GF-D8 (cell line): ENCODE results near the gene RALGAPA2.

ENCODE experiments used
- DNase-seq: peaks from one replicate; lab custom pipeline; 2025; lab: John Stamatoyannopoulos, UW

Gene RALGAPA2

DNA sequence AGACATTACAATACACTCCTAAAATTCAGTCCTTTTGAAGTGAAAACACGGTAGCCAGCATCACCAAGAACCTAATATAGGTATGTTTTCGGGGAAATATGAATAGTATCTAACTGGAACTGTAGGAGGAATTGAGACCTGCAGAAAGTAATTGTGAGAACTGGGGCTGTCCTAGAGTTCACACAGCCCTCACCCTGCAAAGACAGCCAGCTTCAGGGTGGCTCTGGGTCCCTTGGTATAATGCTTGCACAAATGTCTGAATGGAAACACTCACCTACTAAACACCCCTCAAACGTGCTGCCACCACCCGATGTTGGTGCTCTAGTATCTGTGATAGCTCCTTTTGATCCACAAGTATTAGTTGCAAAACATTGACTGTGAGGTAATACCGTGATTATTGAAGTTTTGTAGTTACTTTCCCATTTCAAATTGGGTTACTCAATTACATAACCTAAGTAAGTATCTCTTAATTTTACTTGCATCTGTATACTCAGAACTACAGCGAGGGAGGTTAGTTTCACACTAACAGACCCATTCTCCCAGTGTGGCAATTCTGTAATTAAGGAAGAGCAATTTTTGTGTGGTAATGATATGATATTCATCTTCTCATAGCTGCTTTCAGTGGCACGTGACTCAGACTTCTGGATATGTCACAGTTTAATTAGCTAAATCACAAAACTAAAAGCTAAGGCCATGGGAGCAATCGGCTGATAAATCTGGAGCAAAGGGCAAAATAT is 215.0 kb downstream of the RALGAPA2 start:
- DNase-seq: no peak

DNA sequence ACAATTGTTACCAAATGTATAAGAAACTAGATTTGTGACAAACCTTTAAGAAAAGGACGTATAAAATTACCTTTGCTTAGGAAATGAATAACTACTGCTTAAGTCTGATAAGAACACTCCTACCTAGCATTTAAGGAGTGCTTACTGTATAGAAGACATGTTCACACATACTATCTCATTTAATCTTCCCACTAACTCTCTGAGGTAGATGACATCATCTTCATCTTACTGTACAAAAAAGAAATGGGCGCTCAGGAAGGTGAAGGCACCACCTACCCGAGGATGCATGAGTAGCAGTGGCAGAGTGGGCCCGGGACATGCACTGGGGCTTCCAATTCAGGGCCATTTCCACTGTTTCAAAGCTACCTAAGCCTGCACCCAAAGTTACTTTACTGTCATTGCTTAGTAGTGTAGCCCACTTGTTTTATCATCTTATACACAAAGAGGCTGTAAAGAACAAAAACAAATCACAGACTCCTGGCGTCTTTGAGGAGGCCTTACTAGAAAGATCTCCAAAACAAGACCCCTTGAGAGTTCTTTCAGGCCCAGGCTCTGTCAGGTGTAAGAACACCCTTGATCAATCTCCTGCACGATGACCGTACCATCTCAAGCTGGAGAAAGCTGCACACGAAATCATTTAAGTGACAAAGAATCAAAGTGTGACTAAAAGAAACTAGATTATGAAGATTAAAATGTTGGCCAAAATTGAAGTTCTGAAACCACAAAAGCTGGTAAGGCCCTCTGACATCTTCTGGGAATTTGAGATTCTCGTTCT is 216.5 kb downstream of the RALGAPA2 start:
- no peak for DNase-seq

DNA sequence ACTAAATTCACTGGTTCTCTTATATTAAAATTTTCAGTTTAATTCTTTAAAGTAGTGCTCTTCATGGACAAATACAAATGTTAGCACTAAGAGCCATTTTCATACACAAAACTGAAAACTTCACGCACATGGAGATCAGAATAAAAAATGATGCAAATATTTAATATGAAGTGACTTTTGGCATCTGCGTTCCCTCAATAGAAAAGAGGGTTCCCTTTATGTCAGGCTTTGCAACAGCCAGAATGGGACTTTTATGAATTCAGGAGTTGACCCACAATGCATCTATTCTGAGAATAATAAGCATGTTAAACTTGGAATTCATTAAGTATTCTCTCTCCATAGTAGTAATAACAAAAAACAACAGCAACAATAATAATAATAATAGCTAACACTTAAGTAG is 218.7 kb downstream of the RALGAPA2 start:
- DNase-seq: no peak

DNA sequence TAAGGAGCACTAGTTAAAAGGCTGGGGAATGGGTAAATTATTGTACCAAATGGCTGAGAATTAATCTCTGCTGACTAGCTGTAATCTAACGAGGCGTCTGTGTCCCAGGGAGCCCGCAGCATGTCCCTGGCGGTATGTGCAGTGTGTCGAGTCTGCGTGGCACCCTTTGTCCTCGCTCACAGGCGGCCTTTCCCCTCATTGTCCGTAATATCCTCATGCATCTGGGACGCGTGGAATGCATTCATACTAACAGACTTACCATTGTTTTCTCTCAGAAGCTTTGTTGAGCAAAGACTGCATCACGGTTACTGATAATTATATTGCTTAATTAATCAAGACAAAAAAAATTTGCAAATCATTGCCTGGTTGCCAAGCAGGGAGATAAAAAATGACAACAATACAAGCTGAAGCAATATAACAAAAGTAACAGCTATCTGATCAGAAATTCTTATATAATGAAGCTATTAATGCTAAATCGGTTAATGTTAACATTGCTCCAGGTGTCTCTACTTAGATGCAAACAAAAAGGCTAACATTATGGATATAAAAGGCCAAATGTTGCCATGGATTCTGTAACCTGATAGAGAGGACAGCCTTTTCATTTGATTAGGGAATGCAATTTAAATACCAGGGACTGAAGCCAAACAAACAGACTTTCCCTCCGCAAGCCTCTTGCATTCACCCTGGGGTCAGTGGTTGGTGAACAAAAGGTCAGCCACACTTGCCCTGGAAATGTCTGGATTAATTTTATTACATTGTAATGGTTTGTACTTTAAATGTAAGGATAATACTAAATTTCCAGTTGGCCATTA is 219.7 kb downstream of the RALGAPA2 start:
- DNase-seq: no peak

DNA sequence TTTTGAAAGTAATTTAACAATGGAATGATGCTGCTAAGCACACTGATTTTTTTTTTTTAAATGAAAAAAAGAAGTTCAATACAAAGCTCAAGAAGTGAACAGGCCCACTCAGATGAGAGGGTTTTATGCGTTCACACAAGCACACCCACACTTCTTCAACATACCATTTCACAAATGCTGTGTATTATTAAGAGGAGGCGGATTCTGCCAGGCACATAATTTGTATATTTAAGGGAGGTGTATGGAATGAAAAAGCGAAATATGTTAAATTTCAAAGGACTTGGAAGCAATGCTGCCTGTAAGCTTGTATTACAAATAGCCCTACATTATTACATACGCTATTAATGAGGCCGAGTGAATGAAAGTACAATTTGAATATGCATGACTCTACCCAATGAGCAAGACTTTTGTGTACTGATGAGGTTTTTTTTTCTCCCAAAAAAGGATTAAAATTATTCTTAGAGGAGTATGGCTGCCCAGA is 220.6 kb downstream of the RALGAPA2 start:
- DNase-seq: no peak

DNA sequence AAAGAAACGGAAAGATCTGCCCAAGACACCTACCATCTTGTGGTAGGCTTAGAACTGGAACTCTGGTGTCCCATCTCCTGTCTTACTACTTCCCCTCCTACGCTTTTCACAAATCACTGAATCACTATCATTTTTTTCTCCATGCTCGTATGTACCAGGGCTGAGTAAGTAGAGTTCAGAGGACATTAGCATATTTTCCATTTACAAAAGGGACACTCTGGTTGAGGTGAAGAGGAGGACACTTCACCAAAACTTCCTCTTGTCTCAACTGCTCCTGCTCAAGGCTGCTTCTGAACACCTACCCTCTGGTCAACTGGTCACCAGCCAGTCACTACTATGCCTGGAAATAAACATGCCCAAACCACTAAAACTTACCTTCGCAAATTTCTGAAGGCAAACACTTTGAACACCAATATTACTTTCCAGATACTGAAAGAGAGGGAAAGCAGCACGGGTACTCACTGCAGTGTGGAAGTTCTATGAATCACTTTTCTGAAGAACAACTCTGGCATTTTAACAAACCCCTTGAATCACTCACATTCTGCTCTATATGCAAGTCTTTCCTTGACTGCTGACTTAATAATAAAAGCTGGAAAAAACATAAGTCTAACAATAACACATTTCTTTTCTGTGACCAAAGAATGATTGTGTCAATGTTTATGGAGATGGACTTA is 221.2 kb downstream of the RALGAPA2 start:
- DNase-seq: no peak

DNA sequence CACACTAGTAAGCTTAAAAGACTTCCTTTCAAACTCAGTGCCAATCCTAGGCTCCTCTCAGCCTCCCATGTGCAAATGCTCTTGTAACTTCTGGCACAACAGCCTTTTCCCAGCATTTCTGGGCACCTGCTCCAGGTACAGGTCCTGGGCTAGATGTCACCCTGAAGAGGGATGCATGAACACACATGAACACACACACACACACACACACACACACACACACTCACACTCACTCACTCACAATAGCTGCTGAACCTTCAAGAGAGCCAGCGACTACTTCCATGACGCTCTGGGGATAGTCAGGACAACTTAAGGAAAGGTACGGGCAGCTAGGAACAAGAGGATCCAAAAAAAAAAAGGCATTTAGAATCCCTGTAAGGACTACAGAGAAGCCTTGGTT is 221.8 kb downstream of the RALGAPA2 start:
- DNase-seq: no peak

DNA sequence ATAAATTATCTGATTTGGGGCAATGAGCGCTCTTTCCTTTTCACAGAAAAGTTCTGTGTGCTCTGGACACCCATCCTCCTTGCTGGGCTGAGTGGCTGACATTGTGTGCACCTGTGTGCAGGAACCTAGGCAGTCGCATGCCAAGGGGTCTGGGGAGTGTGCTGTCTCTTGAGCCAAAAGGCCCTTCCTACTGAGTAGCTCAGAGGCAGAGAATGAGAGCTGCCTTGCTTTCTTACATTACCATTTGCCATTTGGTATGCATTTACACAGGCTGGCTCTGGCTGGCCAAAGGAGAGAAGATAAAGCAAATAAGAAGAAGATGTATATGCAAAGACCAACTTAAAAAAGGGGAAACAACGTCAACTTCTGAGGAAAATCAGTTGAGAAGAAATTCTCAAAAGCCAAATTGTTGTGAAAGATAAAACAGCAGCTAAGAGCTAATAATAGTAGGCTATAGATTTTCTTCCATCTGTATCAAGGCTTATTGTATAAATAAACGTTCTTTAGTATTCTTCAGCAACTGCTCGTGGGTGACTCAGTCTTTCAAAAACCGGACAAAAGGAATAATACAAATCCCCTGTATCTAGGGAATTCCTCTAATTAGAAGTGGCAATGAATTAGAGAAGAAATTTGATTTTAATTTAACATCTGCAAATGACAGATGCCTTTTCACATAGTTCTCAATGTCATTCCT is 222.6 kb downstream of the RALGAPA2 start:
- no peak for DNase-seq

DNA sequence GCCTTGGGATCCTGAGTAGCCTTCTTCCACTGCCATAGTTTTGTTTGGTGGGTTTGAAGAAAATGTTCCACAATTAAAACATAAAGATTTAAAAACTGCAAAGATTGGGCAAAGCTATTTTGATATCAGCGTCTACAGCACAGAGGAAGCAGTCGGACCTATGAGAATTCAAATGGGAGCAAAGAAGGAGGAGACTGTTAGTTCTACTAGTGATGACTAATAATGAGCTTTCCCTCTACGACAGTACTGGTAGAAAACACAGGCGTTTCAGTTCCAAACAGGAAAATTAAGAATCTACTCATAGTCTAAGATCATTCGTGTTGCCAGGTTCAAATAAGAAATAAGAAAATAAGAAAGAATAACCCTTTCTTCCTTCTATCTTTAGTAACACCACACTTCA is 223.4 kb downstream of the RALGAPA2 start:
- DNase-seq: no peak

DNA sequence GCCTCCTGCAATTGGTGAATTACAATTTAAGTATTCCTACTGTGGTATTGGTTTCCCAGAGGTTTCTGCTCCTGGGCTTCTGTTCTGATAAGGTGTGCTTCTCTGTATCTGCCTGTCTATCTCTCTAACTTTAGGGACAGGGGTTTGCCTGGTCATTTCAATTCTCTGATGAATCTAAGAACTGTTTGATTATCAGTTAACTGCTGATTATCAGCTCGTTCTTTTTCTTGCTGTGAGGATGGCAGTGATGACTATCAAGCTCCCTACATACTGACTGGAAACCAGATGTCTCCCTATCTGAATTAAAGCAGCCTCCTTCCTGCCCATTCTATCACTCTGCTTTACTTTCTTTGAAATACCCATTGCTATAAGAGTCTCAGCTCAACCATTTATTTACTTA is 224.1 kb downstream of the RALGAPA2 start:
- DNase-seq: no peak

DNA sequence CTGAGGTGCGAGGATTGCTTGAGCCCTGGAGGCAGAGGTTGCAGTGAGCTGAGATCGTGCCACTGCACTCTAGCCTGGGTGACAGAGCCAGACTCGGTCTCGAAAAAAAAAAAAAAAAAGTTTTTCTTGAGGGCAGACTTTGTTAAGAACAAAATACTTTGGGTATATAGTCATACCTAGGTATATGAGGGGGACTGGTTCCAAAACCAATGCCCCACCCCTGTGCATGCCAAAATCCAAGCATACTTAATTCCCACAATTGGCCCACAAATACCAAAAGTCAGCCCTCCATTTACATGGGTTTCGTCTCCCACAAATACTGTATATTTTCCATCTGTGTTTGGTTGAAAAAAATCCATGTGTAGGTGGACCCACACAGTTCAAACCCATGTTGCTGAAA is 224.6 kb downstream of the RALGAPA2 start:
- DNase-seq: no peak

DNA sequence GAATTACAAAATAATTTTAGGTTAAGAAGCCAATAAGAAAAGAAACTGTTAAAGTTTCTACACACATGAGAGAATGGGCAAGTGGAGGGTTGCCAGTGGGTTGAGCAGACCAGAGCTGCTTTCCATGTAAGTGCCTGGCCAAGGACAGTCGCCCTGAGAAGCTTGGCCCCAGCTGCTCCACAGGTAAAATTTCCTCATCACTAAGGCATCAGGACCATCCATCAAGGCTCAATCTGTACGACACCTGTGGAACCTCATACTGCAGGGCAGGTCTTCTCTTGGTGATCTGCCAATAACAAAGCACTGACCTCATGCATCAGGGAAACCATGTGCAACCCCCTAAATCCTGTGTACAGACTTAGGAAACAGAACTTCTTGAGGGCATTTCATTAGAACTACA is 229.1 kb downstream of the RALGAPA2 start:
- DNase-seq: no peak

DNA sequence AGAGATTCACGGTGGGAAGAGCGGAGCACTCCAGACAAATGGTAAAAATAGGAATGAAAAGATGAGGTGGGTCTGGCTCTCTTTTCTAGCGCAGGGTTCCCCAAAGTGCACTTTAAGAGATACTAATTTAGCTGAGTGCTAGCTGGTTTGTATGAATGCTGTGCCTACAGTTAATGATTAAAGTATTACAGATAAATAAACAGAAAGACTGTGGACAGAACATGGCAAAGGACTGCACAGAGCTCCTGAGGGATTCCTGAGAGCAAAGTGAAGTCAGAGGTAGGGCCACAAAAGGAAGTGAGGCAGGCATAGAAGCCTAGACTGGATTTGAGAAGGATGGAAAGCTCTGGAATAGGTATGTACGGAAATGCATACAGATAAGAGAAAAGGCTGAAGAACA is 230.0 kb downstream of the RALGAPA2 start:
- no peak for DNase-seq

DNA sequence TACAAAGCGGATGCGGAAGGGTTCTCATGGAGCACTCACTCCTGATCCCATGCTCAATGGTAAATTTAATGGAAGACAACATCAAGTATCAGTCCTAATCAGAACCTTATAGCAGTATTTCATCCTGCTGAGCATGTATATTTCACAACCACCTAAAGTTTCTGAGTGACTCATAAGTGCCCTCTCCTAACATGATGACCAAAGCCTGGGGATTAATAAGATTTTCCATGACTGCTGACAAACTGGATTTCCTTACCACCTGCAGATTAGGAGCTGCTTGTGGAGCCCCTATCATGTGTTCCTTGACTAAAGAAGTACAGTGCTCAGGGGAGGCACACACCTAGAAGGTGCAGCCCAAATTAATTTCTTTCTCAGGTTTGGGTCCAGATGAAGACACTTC is 231.8 kb downstream of the RALGAPA2 start:
- no peak for DNase-seq

DNA sequence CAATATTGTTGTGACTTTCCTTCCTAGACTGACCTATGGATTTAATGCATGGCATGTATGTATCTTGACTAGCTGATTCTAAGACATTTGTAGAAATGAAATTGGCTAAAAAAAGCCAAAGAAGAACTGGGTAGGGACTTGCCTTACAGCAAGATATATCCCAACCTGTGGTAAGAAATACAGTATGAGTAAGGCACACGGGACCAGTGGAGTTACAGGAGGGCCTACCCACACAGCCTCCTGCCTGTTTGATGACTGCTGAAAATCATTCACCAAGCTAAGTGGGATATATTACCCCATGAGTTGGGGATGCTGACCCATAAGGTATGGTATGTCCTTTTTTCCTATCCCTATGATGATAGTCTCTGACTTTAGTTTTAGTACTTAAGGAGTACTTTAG is 232.3 kb downstream of the RALGAPA2 start:
- no peak for DNase-seq

DNA sequence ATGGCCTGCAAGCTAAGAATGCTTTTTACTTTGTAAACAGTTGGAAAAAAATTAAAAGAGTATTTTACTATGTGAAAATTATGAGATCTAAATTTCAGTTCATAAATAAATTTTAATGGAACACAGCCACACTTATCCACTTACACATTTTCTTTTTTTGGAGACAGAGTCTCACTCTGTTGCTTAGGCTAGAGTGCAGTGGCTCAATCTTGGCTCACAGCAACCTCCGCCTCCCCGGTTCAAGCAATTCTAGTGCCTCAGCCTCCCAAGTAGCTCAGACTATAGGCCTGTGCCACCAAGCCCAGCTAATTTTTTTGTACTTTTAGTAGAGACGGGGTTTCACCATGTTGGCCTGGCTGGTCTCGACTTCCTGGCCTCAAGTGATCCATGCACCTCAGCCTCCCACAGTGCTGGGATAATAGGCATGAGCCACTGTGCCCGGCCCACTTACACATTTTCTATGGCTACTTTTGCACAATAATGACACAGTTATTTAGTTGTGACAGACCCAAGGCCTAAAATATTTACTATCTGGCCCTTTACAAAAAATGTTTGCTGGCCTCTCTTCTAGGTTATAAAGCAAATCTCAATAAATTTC is 234.9 kb downstream of the RALGAPA2 start:
- DNase-seq: no peak

DNA sequence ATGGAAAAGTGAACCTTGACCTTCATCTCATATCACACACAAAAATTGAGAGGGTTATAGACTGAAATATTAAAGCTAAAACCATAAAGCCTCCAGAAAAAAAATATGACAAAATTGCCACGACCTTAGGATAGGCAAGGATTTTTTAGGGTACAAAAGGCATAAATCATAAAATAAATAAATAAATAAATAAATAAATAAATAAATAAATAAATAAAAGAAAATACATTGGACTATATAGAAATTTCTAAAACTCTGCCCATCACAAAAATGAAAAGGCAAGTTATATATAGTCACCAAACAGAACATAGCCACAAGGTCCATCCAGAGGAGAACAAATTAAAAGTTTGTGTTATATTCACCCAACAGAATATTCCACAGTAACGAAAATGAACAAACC is 235.9 kb downstream of the RALGAPA2 start:
- DNase-seq: no peak

DNA sequence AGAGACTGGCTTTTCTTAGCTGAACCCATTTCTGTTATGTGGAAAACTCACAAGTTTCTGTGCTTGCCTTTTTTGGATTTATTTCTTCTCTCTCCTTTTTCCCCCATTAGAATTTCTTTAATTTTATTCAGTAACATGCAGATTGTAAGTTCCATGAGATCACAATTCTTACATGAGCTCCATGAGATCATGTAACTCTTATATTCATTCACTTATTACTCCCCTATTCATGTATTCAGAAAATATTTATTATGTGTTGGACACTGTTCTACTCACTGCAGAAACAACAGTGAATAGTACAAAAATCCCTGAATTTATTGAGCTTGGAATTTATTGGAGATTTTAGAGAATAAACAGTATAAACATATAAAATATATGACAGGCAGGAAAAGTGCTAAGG is 238.8 kb downstream of the RALGAPA2 start:
- no peak for DNase-seq

DNA sequence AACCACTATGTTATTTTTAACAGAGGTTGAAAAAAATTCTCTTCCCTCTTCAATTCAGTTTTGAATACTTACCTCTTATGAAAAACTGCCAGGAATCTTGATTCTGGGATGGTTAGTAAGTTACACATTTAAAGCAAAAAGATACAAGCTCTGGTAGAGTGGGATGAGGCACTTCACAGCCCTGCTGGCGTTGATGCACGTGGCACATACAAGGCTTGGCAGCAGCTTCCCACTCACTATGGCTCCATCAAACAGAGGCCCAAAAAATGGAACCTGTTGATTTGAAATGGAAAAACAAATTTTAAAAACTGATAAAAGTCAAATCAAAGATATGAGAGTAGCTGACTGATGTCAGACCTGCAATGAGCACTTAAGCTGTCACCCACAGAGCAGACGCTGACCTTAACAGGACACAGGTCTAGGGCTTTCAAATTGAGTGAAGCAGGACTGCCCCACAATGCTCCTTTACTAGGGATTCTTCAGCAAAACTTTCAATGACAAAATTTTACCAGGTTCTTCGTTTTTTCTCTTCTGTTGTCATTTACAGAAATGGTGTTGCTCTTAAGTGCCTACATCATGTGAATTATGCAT is 239.7 kb downstream of the RALGAPA2 start:
- DNase-seq: no peak

DNA sequence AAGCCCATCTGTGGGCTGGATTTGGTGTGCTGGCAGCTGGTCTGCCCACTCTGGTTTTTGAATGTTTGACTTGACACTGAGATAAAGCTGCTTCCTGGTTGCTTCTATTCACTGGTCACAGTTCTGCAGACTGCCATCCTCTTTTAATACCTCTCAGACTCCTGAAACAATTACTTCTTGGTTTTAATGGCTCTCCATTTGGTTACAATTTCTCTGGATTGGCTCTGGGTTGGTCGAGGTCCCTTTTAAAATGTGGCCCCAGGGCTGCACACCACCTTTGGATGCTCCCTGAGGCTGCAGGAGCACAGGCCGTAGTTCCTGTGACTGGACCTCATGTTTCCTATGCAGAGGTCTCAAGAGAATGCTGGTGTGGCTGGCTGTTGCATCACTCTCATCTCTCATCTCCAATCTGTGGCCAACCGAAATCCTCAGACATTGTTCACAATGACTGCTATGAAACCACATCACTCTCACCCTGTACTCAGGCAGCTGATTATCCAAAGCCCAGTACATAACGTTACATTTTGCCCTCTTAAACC is 246.0 kb downstream of the RALGAPA2 start:
- peak; percentile 90 for DNase-seq
